A673 (cell line): ENCODE measurements around the gene GSTT2B.

ENCODE experiments used
- CTCF ChIP-seq: fragments of 300-800, 200-600 bp; sonication (generic); conservative IDR thresholded peaks from 2 replicates; pipeline ENCODE4 v1.5.1; 2017; ENCODE audit warnings: low read depth, mild to moderate bottlenecking, antibody characterized with exemption, low read length, moderate library complexity, mixed read lengths
- EZH2 ChIP-seq: fragments of 200-600 bp; sonication (generic); IDR thresholded peaks from 2 replicates; pipeline ENCODE4 v1.6.1; 2017; ENCODE audit warnings: borderline replicate concordance, low read depth, mild to moderate bottlenecking, mixed read lengths, antibody characterized with exemption, low read length; ENCODE audit not compliant: poor library complexity, severe bottlenecking

DNA sequence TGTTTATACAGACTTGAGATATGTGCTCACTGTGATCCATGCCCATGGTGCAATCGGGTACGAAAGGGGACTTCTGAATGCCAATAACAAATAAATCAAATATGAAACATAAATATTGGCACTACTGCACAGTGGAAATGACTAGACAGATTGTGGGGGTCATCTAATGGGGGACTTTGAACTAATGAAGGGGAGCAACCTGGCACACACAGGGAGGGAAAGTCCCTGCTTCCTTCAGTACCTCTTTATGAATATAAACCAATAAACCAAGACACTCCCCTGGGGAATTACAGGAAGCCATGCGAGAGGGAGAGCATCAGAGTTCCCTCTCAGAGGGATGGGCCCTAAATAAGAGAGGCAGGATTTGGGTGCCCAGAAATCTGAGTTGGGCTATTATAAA is 45.7 kb downstream of the GSTT2B start:
- TF ChIP-seq CTCF (no peak), EZH2 (no peak)
